ENCODE measurements around the gene FGF8. TPM values are rescaled to one million over a fixed set of nuclear protein-coding genes. Genes with fewer than 3 reads are reported as not detected.

The FGF8 gene, protein sequence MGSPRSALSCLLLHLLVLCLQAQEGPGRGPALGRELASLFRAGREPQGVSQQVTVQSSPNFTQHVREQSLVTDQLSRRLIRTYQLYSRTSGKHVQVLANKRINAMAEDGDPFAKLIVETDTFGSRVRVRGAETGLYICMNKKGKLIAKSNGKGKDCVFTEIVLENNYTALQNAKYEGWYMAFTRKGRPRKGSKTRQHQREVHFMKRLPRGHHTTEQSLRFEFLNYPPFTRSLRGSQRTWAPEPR
- 14.3 and 20.2 TPM in 2 replicates for total RNA-seq (2021)
- long read RNA-seq, partial matches to known transcripts, result 1 of 10 reads
- long read RNA-seq, other reads (novel, unspliced or antisense), result 1 of 10 reads

DNA sequence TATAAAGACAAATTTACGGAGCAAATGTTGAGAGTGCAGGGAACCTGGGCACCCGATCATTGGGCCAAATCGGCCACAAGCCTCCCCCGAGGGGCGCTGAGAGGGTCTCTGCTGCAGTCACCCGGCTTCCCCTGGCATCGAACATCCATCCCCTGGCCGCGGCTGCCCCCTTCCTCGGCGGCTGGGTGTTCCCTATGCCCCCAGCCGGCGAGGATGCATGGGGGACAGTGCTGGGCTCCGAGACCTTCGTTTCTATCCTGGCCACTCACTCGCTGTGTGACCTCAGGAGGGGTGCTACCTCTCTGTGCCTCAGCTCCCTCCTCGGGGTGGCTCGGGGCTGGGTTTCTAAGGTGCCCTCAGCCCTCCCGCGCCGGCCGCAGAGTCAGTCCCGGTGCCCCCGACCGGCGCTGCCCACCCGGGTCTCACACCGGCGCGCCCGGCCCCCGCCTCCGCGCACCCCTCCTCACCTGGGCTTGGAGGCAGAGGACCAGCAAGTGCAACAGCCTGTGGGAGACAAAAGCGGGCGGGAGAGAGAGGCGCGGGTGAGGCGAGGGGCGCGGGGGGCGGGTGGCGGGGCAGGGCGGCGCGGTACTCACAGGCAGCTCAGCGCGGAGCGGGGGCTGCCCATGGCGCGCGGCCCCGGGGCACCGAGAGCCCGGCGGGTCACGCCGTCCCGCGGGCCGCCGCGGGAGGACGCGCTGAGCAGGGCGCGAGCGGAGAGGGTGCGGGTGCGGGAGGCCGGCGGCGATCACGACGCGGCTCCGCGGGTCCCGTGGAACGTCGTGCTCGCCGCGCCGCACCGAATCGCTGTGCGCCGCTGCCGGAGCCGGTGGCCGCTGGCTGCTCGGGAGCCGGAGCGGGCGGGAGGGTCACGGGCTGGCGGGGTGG is at the start of gene FGF8:
Gene FGF8, minus strand, starts transcription at position 842 of the 888 bp plus-strand sequence. Its CDS starts 214 bp downstream, at position 628.
- Histone ChIP-seq H3T11ph (ENCODE audit: low read length) (no peak within 1 kb of the TSS), H4K20me1 (ENCODE audit: control insufficient read depth, insufficient read depth, insufficient read length) (peaks cover 2% of the 10 kb centered on the region), H3K9me3 (ENCODE audit: control insufficient read depth, low read depth, low read length) (no peaks in the 10 kb centered on the region), H2BK5ac (ENCODE audit: insufficient read length, low read length) (no peak within 1 kb of the TSS), H2AFZ (ENCODE audit: low read length) (no peak within 1 kb of the TSS), H3K18ac (ENCODE audit: insufficient read length, low read depth, low read length) (no peak within 1 kb of the TSS), H2BK20ac (ENCODE audit: low read depth, low read length, poor library complexity, severe bottlenecking) (no peak within 1 kb of the TSS), H3K4ac (ENCODE audit: low read depth, low read length) (no peak within 1 kb of the TSS), H3K56ac (ENCODE audit: insufficient read length, low read depth, low read length) (no peak within 1 kb of the TSS), H4K5ac (ENCODE audit: insufficient read length, low read depth, low read length) (no peak within 1 kb of the TSS), H3K79me2 (ENCODE audit: insufficient read depth, low read length) (no peaks in the 10 kb centered on the region), H3K27me3 (ENCODE audit: insufficient read depth, low read length) (peaks cover 54% of the 10 kb centered on the region), H2BK120ac (ENCODE audit: low read depth, low read length, poor library complexity, severe bottlenecking) (no peak within 1 kb of the TSS), H3K4me2 (ENCODE audit: insufficient read depth, insufficient read length, low read length) (peak within 1 kb of the TSS; percentile 42), H3K79me1 (ENCODE audit: insufficient read depth, low read depth, low read length, poor library complexity, severe bottlenecking) (no peaks in the 10 kb centered on the region), H4K91ac (ENCODE audit: insufficient read length, low read depth, low read length) (no peak within 1 kb of the TSS), H3K14ac (ENCODE audit: insufficient read depth, low read length) (no peak within 1 kb of the TSS; the same call in 1 of the 2 replicates), H3K9ac (ENCODE audit: extremely low read depth, insufficient read length, low read length) (no peak within 1 kb of the TSS), H2BK15ac (ENCODE audit: low read depth, low read length) (no peak within 1 kb of the TSS), H4K8ac (replicated peaks; ENCODE audit: insufficient read length, low read depth, low read length) (no peak within 1 kb of the TSS), H2BK12ac (ENCODE audit: insufficient read length, low read depth, low read length) (no peak within 1 kb of the TSS), H2AK5ac (ENCODE audit: insufficient read length, low read length) (no peak within 1 kb of the TSS), H3K27ac (ENCODE audit: insufficient read length, low read depth, low read length) (no peak within 1 kb of the TSS), H3K4me1 (ENCODE audit: insufficient read depth, low read length) (peaks cover 7% of the 10 kb centered on the region; the same call in 1 of the 2 replicates), H3K23me2 (ENCODE audit: insufficient read length, low read depth, low read length, poor library complexity, severe bottlenecking) (peaks cover 29% of the 10 kb centered on the region), H3K23ac (ENCODE audit: insufficient read length, low read depth, low read length) (no peak within 1 kb of the TSS)
- peaks cover 75% of the 10 kb centered on the region for H3K27me3 Mint-ChIP-seq (ENCODE audit: low read depth)
- no peaks in the 10 kb centered on the region; a peak in 1 of 5 replicates for H3K9me3 Mint-ChIP-seq
- peak within 1 kb of the TSS; percentile 52 to 80 for H3K4me3 Mint-ChIP-seq
- peaks cover 57 to 64% of the 10 kb centered on the region in 2 experiments for H3K4me1 Mint-ChIP-seq
- TF ChIP-seq, protein P1, sequence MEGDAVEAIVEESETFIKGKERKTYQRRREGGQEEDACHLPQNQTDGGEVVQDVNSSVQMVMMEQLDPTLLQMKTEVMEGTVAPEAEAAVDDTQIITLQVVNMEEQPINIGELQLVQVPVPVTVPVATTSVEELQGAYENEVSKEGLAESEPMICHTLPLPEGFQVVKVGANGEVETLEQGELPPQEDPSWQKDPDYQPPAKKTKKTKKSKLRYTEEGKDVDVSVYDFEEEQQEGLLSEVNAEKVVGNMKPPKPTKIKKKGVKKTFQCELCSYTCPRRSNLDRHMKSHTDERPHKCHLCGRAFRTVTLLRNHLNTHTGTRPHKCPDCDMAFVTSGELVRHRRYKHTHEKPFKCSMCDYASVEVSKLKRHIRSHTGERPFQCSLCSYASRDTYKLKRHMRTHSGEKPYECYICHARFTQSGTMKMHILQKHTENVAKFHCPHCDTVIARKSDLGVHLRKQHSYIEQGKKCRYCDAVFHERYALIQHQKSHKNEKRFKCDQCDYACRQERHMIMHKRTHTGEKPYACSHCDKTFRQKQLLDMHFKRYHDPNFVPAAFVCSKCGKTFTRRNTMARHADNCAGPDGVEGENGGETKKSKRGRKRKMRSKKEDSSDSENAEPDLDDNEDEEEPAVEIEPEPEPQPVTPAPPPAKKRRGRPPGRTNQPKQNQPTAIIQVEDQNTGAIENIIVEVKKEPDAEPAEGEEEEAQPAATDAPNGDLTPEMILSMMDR (conservative IDR thresholded peaks at IDR 0.05), result no peak
- no peak within 1 kb of the TSS for H3K27ac Mint-ChIP-seq
- no CpG with 5 or more reads among the region's 98 CpGs for WGBS (ENCODE audit: extremely low coverage, insufficient read length, low lambda C conversion rate)
- H3K36me3 Mint-ChIP-seq (ENCODE audit: insufficient read depth in 1 of 3, low read depth in 3 of 3), result peaks cover 3 to 12% (median 6%) of the 10 kb centered on the region in 3 experiments; a peak in 4 of 7 replicates
- no peak for DNase-seq
